ENCODE results near the gene TLL2.

Gene TLL2

DNA sequence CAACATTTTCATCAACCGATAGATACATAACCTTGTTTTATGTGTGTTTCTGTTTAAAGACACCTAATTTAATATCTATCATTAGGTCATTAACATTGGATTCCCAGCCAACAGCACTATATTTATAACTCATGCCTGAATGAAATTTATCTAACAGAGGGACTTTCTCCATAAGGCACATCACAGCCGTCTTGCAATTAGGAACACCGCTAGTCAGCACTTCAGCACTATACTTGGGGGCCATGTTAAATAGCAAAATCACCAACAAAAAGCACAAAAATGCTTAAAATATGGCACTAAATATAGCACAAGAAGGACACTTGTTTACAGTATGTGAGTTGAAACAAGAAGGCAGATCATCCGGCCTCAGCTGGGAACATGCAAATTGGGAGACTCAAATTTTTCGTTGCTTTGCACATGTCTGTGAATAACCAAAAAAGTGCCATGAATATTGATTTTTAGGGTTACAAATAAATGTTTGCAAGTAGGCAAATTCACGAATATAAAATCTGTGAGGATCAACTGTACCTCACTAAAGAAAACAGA is 51.0 kb downstream of the TLL2 start:
- Mint-ChIP-seq H3K9me3 (peaks cover 7 to 8% of the 10 kb centered on the region in 2 donors), H3K4me1 (no peaks in the 10 kb centered on the region), H3K27ac (no peak overlapping the region), H3K36me3 (peaks cover 6 to 9% of the 10 kb centered on the region in 2 donors), H3K27me3 (peaks cover 10 to 13% of the 10 kb centered on the region in 2 donors), H3K4me3 (no peak overlapping the region)
- DNase-seq (no peak), ATAC-seq (replicated peaks) (no peak)

DNA sequence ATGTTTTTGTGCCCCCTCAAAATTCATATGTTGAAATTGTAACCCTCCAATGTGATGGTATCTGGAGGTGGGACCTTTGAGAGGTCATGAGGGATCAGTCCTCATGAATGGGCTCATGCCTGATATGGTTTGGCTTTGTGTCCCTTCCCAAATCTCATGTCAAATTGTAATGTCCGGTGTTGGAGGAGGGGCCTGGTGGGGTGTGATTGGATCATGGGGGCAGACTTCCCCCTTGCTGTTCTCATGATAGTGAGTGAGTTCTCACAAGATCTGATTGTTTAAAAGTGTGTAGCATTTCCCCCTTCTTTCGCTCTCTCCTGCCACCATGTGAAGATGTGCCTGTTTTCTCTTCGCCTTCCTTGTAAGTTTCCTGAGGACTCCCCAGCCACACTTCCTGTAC is 53.4 kb downstream of the TLL2 start:
- H3K27me3 Mint-ChIP-seq, result peaks cover 16 to 22% of the 10 kb centered on the region in 2 donors
- peaks cover 7 to 8% of the 10 kb centered on the region in 2 donors for H3K9me3 Mint-ChIP-seq
- H3K4me3 Mint-ChIP-seq, result no peak overlapping the region
- peaks cover 6 to 9% of the 10 kb centered on the region in 2 donors for H3K36me3 Mint-ChIP-seq
- DNase-seq (no peak), ATAC-seq (replicated peaks) (no peak)
- no peak overlapping the region for H3K27ac Mint-ChIP-seq
- H3K4me1 Mint-ChIP-seq, result no peaks in the 10 kb centered on the region

DNA sequence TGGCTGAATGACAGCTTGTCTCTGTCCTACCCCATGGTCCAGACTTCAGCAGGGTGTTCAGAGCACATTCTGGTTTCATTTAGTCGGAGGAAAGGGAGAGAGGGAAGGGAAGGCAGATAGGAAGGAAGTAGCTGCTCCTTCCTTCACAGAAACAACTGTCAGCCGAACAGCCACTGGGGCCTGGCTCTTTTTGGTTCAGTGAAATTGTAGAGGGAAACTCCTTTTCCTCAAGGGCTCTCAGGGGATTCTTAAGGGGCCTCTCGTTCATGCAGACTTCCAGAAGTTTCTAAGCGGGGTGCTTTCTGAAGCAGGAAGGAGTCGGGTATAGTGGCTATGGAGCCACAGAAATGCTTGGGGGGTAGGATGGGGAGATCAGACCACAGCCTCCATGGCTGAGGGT is 56.4 kb downstream of the TLL2 start:
- Mint-ChIP-seq H3K36me3 (peaks cover 6 to 9% of the 10 kb centered on the region in 2 donors), H3K27me3 (peaks cover 11 to 17% of the 10 kb centered on the region in 2 donors), H3K4me1 (no peaks in the 10 kb centered on the region), H3K27ac (no peak overlapping the region), H3K4me3 (no peak overlapping the region), H3K9me3 (peaks cover 7 to 8% of the 10 kb centered on the region in 2 donors)
- DNase-seq (no peak), ATAC-seq (replicated peaks) (no peak)

DNA sequence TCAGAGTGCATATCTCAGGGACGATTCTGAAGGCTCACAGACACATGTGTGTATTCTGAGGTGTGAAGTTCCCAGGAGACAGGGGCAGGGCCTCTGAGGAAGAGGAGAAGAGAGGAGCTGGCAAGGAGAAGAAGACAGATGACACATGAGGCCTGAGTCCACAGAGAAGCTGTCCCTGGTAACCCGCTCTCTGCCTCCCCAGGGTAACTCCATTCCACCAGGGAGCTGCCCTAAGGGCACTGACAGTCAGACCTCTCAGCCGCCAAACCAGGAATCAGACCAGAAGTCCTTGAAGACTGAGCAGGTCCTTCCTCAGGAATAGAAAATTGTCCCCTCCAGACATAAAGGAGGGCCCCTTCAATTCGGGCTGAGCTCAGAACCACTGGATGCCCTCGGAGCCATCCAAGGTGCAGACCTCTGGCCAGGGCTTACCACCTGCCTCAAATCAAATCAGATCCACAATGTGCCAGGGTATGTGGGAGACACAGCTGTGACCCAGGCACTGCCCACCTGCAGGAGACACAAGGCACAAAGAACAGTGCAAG is 57.4 kb downstream of the TLL2 start:
- ATAC-seq (replicated peaks), result no peak
- Mint-ChIP-seq H3K4me1 (no peaks in the 10 kb centered on the region), H3K27ac (no peak overlapping the region), H3K4me3 (no peak overlapping the region), H3K36me3 (peaks cover 3 to 5% of the 10 kb centered on the region in 2 donors), H3K27me3 (peaks cover 17% of the 10 kb centered on the region in 2 donors), H3K9me3 (peaks cover 7% of the 10 kb centered on the region in 2 donors)
- no peak for DNase-seq

DNA sequence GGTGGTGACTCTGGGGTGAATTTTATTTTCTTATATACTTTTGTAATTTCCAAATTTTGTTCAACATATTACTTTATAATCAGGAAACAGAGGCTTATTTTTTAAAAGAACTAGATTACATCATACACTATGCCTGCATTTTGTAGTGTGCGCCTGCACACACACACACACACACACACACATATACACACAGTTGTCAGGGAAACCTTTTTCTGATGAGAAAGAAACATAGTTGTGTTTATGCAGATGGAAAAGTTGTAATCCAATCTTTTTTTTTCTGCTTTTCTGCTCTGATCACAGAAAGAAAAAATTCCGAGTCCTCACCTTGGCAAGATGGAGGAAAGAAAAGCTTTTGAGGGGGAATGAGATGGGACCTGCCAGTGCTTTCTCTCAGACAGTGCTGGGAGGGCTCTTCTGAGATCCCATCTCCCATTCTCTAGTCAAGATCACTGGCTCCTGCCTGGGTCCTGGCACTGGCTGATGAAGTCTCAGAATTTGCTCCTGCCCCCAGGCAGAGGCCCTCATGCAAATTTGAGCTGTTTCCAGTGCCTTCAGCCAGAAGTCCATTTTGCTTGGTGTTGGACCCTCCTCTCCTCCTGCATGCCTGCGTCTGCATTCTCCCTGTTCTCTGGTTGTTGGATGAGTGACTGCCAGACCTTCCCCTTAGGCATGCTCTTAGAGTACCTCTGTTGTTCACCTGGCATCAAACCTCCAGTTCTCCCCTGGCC is 59.7 kb downstream of the TLL2 start:
- DNase-seq (no peak), ATAC-seq (replicated peaks) (no peak)
- Mint-ChIP-seq H3K36me3 (no peaks in the 10 kb centered on the region), H3K4me1 (no peaks in the 10 kb centered on the region), H3K4me3 (no peak overlapping the region), H3K9me3 (no peaks in the 10 kb centered on the region), H3K27ac (no peak overlapping the region), H3K27me3 (peaks cover 17 to 26% of the 10 kb centered on the region in 2 donors)

DNA sequence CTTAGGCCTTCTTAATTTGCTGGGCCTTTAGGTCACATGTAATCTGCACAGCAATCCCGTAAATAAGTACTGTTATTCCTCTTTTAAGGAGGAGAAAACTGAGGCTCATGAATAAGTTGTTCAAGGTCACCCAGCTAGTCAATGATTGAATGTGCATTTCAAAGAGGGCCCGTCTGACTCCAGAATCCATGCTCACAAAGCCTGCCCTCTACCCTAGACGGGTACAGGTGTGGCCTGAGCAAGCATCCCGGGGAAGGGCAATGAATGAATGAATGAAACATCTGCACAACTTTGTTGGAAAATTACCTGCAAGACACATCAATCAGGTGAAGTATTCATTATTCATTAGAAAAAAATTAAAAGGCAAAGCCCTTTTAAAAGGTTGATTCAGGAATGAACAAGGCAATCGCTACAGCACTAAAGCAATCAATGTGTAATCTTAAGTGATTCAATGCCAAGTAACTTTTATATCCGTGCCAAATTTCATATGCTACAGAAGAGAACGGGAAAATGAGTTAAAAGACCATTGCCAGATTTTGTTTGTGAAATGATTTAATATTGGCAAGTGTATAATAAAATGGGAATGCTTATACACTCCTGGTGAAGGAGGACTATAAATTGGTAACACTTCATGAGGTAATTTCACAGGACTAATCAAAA is 61.1 kb downstream of the TLL2 start:
- Mint-ChIP-seq H3K27me3 (peaks cover 21 to 29% of the 10 kb centered on the region in 2 donors), H3K27ac (no peak overlapping the region), H3K36me3 (no peaks in the 10 kb centered on the region), H3K4me1 (peaks cover 0 to 4% of the 10 kb centered on the region in 2 donors), H3K4me3 (no peak overlapping the region), H3K9me3 (no peaks in the 10 kb centered on the region)
- DNase-seq (no peak), ATAC-seq (replicated peaks) (no peak)

DNA sequence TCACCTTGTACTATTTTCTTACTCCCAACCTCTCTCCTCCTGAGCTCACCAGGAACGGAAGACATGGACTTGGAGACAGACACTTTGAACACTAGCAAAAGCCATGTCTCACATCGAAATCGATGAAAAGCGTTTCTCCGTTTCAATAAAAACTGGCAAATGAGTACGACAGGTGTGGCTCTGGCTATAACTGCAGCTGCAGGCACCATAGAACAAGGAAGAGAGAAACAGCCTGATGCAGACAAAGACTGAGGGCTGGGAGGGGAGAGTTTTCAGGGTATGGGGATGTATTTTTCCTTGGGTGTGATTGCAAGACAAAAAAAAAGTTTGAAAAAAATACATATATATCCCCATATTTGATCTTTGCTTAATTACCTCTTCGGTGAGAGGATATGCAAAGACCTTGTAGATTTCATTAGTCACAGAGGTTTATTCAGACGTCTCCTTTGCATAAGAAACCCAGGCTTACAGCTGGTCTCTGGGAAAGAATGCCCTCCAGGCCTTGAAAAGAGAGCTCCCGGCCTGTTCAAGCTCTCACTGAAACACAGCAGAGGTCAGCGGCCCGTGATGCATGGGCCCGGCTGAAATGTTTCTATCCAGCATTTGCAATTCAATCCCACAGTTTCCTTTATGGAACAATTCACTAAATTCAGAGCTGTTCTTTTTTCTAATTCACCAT is 63.1 kb downstream of the TLL2 start:
- H3K4me1 Mint-ChIP-seq, result peaks cover 0 to 4% of the 10 kb centered on the region in 2 donors
- ATAC-seq (replicated peaks) (no peak), DNase-seq (no peak)
- H3K27ac Mint-ChIP-seq, result no peak overlapping the region
- peaks cover 25 to 30% of the 10 kb centered on the region in 2 donors for H3K27me3 Mint-ChIP-seq
- no peaks in the 10 kb centered on the region for H3K9me3 Mint-ChIP-seq
- no peak overlapping the region for H3K4me3 Mint-ChIP-seq
- H3K36me3 Mint-ChIP-seq, result no peaks in the 10 kb centered on the region

GRCh38 chr10:96448558-96448957 is 65.2 kb downstream of the TLL2 start:
- peaks cover 0 to 4% of the 10 kb centered on the region in 2 donors for H3K4me1 Mint-ChIP-seq
- H3K4me3 Mint-ChIP-seq, result no peak overlapping the region
- H3K27ac Mint-ChIP-seq, result peak overlapping the region; percentile 14
- H3K9me3 Mint-ChIP-seq, result no peaks in the 10 kb centered on the region
- H3K27me3 Mint-ChIP-seq, result peaks cover 25 to 36% of the 10 kb centered on the region in 2 donors
- no peak for ATAC-seq (replicated peaks)
- DNase-seq, result no peak
- no peaks in the 10 kb centered on the region for H3K36me3 Mint-ChIP-seq

DNA sequence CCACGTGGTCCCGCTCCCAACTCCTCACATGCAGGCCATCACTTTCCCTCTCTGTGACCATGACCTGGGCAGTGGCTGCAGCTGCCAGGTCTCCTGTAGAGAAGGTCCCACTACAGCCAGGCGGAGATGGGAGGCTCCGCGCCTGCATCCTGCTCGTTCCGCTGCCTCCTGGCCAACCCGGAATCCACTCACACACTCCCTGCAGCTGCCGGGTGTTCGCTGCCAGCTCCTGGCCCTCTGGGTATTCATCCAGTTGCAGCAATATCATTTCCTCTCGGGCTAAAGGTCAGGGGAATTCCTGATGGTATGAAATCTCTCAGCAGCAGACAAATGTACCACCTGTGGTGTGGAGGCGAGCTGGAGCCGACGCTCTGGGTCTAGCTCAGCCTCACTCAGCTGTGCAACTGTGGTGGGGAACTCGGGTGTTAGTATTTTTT is 65.7 kb downstream of the TLL2 start:
- Mint-ChIP-seq H3K9me3 (no peaks in the 10 kb centered on the region), H3K4me3 (no peak overlapping the region), H3K27ac (no peak overlapping the region), H3K4me1 (peaks cover 0 to 4% of the 10 kb centered on the region in 2 donors), H3K27me3 (peaks cover 25 to 36% of the 10 kb centered on the region in 2 donors), H3K36me3 (no peaks in the 10 kb centered on the region)
- DNase-seq (no peak), ATAC-seq (replicated peaks) (peak in 1 of 2 donors; percentile 69)

DNA sequence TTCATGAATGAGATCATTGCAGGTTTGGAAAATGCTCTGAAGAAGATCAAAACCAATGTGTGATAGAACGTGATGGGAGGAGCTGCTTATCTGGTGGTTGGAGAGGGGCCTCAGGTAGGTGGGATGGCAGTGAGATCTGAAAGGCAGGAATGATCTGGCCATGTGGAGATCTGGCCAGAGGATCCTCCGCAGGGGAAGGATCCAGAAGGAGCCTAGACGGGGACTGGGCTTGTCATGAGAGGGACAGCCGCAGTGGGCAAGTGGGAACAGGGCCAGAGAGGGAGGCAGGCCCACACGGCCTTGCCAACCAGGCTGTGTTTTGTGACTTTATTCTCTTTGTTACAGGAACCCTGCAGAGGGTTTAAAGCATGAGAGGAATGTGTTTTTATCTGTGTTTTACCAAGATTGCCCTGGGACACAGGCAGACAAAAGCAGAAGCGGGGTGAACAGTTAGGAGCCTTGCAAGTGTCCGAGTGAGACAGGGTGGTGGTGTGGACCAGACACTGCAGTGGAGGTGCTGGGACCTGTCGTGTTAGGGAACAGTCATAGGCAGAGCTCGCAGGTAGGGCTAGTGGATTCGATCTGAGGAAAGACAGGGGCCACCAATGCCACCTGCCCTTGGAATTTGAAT is 66.6 kb downstream of the TLL2 start:
- no peak for DNase-seq
- Mint-ChIP-seq H3K4me1 (peaks cover 0 to 4% of the 10 kb centered on the region in 2 donors), H3K27me3 (peaks cover 22 to 36% of the 10 kb centered on the region in 2 donors), H3K4me3 (no peak overlapping the region), H3K9me3 (no peaks in the 10 kb centered on the region), H3K27ac (no peak overlapping the region), H3K36me3 (no peaks in the 10 kb centered on the region)
- no peak for ATAC-seq (replicated peaks)

- H3K27me3 Mint-ChIP-seq, result peaks cover 16 to 18% of the 10 kb centered on the region in 2 donors
- no peaks in the 10 kb centered on the region for H3K9me3 Mint-ChIP-seq
- no peaks in the 10 kb centered on the region for H3K36me3 Mint-ChIP-seq
- no peak overlapping the region for H3K27ac Mint-ChIP-seq
- DNase-seq (no peak), ATAC-seq (replicated peaks) (no peak)
- H3K4me3 Mint-ChIP-seq, result no peak overlapping the region
- H3K4me1 Mint-ChIP-seq, result no peaks in the 10 kb centered on the region
Measured at GRCh38 chr10:96441987-96442643, 71.6 kb downstream of the TLL2 start.

DNA sequence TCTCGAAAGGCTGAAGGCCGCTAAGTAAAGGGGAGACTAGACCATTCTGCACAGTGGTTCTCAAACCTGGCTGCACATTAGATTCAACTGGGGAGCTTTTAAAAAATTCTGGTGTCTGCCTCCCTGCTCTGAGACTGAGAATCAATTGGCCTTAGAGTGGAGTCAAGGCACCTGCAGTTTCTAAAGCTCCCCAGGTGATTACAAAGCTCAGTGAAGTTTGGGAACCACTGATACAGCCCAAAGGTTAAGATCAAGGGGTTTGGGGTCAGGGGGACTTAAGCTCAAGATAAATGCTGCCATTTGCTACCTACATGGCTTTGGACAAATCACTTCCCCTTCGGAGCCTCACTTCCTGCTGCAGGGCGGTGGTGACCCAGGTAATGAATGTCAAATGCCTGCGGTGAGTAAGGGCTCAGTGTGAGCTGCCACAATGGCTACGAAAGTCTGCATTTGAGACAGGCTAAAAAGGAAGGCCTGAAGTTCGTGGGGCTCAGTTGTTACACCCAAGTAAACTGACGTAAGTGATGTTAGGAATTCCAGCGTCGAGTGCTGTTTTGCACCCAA is 72.3 kb downstream of the TLL2 start:
- H3K27ac Mint-ChIP-seq, result no peak overlapping the region
- H3K4me3 Mint-ChIP-seq, result no peak overlapping the region
- no peak for ATAC-seq (replicated peaks)
- DNase-seq, result no peak
- no peaks in the 10 kb centered on the region for H3K9me3 Mint-ChIP-seq
- H3K36me3 Mint-ChIP-seq, result no peaks in the 10 kb centered on the region
- peaks cover 9 to 11% of the 10 kb centered on the region in 2 donors for H3K27me3 Mint-ChIP-seq
- H3K4me1 Mint-ChIP-seq, result no peaks in the 10 kb centered on the region
